Esophagus squamous epithelium (tissue), 4 donors: ENCODE results near the gene EPHA5.

Source experiments
- POLR2A ChIP-seq, 4 donors: fragments of 450-650 bp; IDR thresholded peaks; one replicate each; pipeline ENCODE4 v1.6.1; 2017; ENCODE audit warnings: antibody characterized with exemption in 4 of 4, mild to moderate bottlenecking in 4 of 4, moderate library complexity in 3 of 4
- TF ChIP-seq, protein P1 (sequence below), 6 experiments: fragments of 450-650 bp in 4 of 6; fragments of 200-600 bp in 2 of 6; sonication (generic) in 2 of 6; IDR thresholded peaks; one replicate each; pipeline ENCODE4 v1.5.1; 2016 to 2019; ENCODE audit warnings: antibody characterized with exemption in 6 of 6, mild to moderate bottlenecking in 4 of 6, moderate library complexity in 4 of 6

DNA sequence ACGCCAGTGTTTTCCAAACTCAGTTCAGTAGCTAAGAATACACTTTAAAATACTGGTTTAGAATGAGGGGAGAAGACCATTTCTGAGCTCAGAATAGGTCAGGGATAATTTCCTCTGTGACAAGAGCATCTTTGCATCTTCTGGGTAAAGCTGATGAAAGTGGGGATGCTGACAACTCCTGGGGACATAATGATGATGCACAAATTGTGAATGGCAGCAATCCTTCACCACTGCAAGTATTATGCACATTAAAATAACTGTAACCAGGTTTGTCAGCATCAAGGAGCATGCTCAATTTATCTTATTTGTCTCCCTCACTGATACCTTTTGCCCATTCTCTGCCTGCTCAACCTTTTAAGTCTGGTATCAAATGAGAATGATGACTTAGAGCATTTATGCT, 248.2 kb downstream of the EPHA5 start:
- TF ChIP-seq, protein P1, sequence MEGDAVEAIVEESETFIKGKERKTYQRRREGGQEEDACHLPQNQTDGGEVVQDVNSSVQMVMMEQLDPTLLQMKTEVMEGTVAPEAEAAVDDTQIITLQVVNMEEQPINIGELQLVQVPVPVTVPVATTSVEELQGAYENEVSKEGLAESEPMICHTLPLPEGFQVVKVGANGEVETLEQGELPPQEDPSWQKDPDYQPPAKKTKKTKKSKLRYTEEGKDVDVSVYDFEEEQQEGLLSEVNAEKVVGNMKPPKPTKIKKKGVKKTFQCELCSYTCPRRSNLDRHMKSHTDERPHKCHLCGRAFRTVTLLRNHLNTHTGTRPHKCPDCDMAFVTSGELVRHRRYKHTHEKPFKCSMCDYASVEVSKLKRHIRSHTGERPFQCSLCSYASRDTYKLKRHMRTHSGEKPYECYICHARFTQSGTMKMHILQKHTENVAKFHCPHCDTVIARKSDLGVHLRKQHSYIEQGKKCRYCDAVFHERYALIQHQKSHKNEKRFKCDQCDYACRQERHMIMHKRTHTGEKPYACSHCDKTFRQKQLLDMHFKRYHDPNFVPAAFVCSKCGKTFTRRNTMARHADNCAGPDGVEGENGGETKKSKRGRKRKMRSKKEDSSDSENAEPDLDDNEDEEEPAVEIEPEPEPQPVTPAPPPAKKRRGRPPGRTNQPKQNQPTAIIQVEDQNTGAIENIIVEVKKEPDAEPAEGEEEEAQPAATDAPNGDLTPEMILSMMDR (IDR thresholded peaks at IDR 0.05): no peak
- no peak for TF ChIP-seq POLR2A (IDR thresholded peaks at IDR 0.05)
